Endothelial cell of umbilical vein (primary cell): ENCODE results near the gene FOXM1. TPM values are rescaled to one million over a fixed set of nuclear protein-coding genes. Genes with fewer than 3 reads are reported as not detected.
"Not testable (repeated sequence)": the region's sequence is repeated elsewhere in the genome, so short reads cannot be mapped to it uniquely, and the experiment has no call there.

Experiments used
- BruUV-seq: library from RNA; stranded (reverse); fragments of 400-500 nt; replicated peaks from 2 replicates; lab custom pipeline; 2021; lab: Mats Ljungman, UMichigan
- CTCF ChIA-PET: fragments of 300-600, 350-600 bp; sonication (Branson Sonifier 250); formaldehyde crosslinking; loops from one replicate; lab custom pipeline; 2021; ENCODE audit warnings: antibody characterized with exemption, inconsistent platforms; lab: Charles Lee
- POLR2A ChIA-PET: fragments of 300-600, 350-600 bp; sonication (Branson Sonifier 250); formaldehyde crosslinking; loops from one replicate; lab custom pipeline; 2021; ENCODE audit warnings: antibody characterized with exemption, inconsistent platforms; lab: Charles Lee
- DNase-seq: peaks from one replicate; pipeline ENCODE4 v3.0.0-alpha.2; 2011; ENCODE audit warnings: low read depth, low spot score
- FAIRE-seq: peaks from 2 replicates; lab custom pipeline; 2011; peaks lifted over from hg19 to GRCh38; lab: Jason Lieb, UNC
- H2AFZ ChIP-seq: 2 replicates; pipeline ENCODE4 v1.6.0; 2012; ENCODE audit warnings: low read depth, low read length, control low read depth, inconsistent platforms
- H3K27ac ChIP-seq: 2 replicates; pipeline ENCODE4 v1.5.1; 2011; ENCODE audit warnings: low read depth, mild to moderate bottlenecking, control low read depth, low read length, moderate library complexity; ENCODE audit not compliant: insufficient read depth
- H3K27me3 ChIP-seq, 2 experiments: 2 replicates each; pipeline versions ENCODE4 v1.6.0 to v1.6.1; 2011; ENCODE audit warnings: low read length in 2 of 2, mixed read lengths in 1 of 2; ENCODE audit not compliant: control insufficient read depth in 2 of 2, insufficient read depth in 2 of 2
- H3K36me3 ChIP-seq, 2 experiments: 2 replicates in 1 of 2; 3 replicates in 1 of 2; pipeline ENCODE4 v1.5.1; 2011; ENCODE audit warnings: low read length in 2 of 2, mild to moderate bottlenecking in 1 of 2, moderate library complexity in 1 of 2; ENCODE audit not compliant: control insufficient read depth in 2 of 2, insufficient read depth in 2 of 2; ENCODE audit errors: extremely low read depth in 1 of 2
- H3K4me1 ChIP-seq: 3 replicates; pipeline ENCODE4 v1.5.1; 2011; ENCODE audit warnings: mild to moderate bottlenecking, low read length; ENCODE audit not compliant: control insufficient read depth, insufficient read depth; ENCODE audit errors: extremely low read depth
- H3K4me2 ChIP-seq: 2 replicates; pipeline ENCODE4 v1.6.1; 2011; ENCODE audit warnings: low read length, control low read depth, mixed read lengths; ENCODE audit not compliant: insufficient read depth
- H3K4me3 ChIP-seq, 3 experiments: fragments of 200-600 bp in 1 of 3; sonication (generic), shearing (Covaris generic) in 1 of 3; replicated peaks in 1 of 3; 2 replicates each; pipeline ENCODE4 v1.5.1; 2011 to 2016; ENCODE audit warnings: control low read depth in 3 of 3, low read length in 3 of 3, mild to moderate bottlenecking in 2 of 3, inconsistent platforms in 1 of 3, low read depth in 1 of 3, moderate library complexity in 1 of 3; ENCODE audit not compliant: insufficient read depth in 1 of 3
- H3K79me2 ChIP-seq: 2 replicates; pipeline ENCODE4 v1.6.0; 2012; ENCODE audit warnings: low read length, inconsistent platforms; ENCODE audit not compliant: control insufficient read depth, insufficient read depth
- H3K9ac ChIP-seq: replicated peaks from 2 replicates; pipeline ENCODE3; 2011; ENCODE audit warnings: low read length, control low read depth; ENCODE audit not compliant: insufficient read depth; ENCODE audit errors: extremely low read depth
- H3K9me1 ChIP-seq: replicated peaks from 3 replicates; pipeline ENCODE4 v1.6.0; 2011; ENCODE audit warnings: mild to moderate bottlenecking, low read length; ENCODE audit not compliant: control insufficient read depth, insufficient read depth; ENCODE audit errors: extremely low read depth
- H3K9me3 ChIP-seq: replicated peaks from 2 replicates; pipeline ENCODE4 v1.5.1; 2012; ENCODE audit warnings: low read length, inconsistent platforms; ENCODE audit not compliant: control insufficient read depth, insufficient read depth
- H4K20me1 ChIP-seq: replicated peaks from 2 replicates; pipeline ENCODE3; 2011; ENCODE audit warnings: mild to moderate bottlenecking, low read length; ENCODE audit not compliant: control insufficient read depth, insufficient read depth; ENCODE audit errors: extremely low read depth
- MAX ChIP-seq: IDR thresholded peaks from 2 replicates; pipeline ENCODE4 v1.6.1; 2011; ENCODE audit not compliant: insufficient read depth, insufficient read length
- MYC ChIP-seq: IDR thresholded peaks from one replicate; pipeline ENCODE4 v1.6.1; 2011; ENCODE audit warnings: mild to moderate bottlenecking, low read depth, low read length
- dilution Hi-C: fragments of 300-500 bp; cut with MboI; formaldehyde crosslinking; loops from one replicate; pipeline ENCODE4 v1.15.0; 2019; ENCODE audit warnings: low sequenced_read_pairs; ENCODE audit not compliant: extremely low pct_ligation_motif_present
- intact Hi-C: fragments of 100-400 bp; cut with micrococcal nuclease; formaldehyde crosslinking; loops from one replicate; pipeline ENCODE4 v1.10.0; 2022
- polyA plus RNA-seq, 4 experiments: library from polyadenylated mRNA; depleted of rRNA in 3 of 4; stranded (reverse) in 3 of 4; unstranded in 1 of 4; fragments of >200 nt; gene quantifications; 2 replicates each; pipeline versions ENCODE4 v1.2.1 to v1.2.3, GENCODE V29; 2011 to 2012; ENCODE audit warnings: missing spikeins in 1 of 4
- total RNA-seq: library from RNA; stranded (reverse); gene quantifications from 2 replicates; pipeline ENCODE4 v1.2.3, GENCODE V29; 2021

FOXM1 gene
- total and polyA plus RNA-seq, 2 donors (not counting 3 experiments of a cell fraction or from before 2014, with no cell fraction given), result 43.5 to 136 TPM

- H3K9me3 ChIP-seq, H3K4me2 ChIP-seq, intact Hi-C loops, POLR2A ChIA-PET, H3K27me3 ChIP-seq, H3K4me1 ChIP-seq, dilution Hi-C loops, H2AFZ ChIP-seq, BruUV-seq, H3K27ac ChIP-seq, H4K20me1 ChIP-seq, FAIRE-seq, DNase-seq, H3K4me3 ChIP-seq, H3K9ac ChIP-seq, H3K9me1 ChIP-seq: not testable (repeated sequence)
- Histone ChIP-seq H3K36me3 (peaks cover 6 to 17% of the 10 kb centered on the region in 2 experiments), H3K79me2 (peaks cover 22% of the 10 kb centered on the region)
- CTCF ChIA-PET, result interaction anchor here (1.7 to 6.1 kb wide), 2 partner anchors 15 to 172 kb away, joined by 3 to 33 read pairs; no protein-coding TSS in a partner anchor
Measured at GRCh38 chr12:2868986-2869632, 7.9 kb downstream of the FOXM1 start.

- no peak overlapping the region for H3K4me2 ChIP-seq
- no peak overlapping the region for H3K4me3 ChIP-seq
- BruUV-seq, result no TSS peak
- no peaks in the 10 kb centered on the region for H3K27me3 ChIP-seq
- no peak for FAIRE-seq
- H3K79me2 ChIP-seq, result no peaks in the 10 kb centered on the region
- intact Hi-C loops, result no loop called here
- ChIA-PET POLR2A (no interaction called here), CTCF (interaction anchor here (0.9 to 6.1 kb wide), 5 partner anchors 10 to 177 kb away, joined by 3 to 33 read pairs (median 5); partner anchors contain the start of genes FOXM1 and RHNO1)
- no peaks in the 10 kb centered on the region for H4K20me1 ChIP-seq
- no peak for TF ChIP-seq MYC
- no peak for TF ChIP-seq MAX
- no peak overlapping the region for H3K27ac ChIP-seq
- dilution Hi-C loops, result no loop called here
- peaks cover 6 to 20% of the 10 kb centered on the region in 2 experiments for H3K36me3 ChIP-seq
- H3K9me1 ChIP-seq, result no peaks in the 10 kb centered on the region
- DNase-seq, result no peak
- H3K9ac ChIP-seq, result no peak overlapping the region
- no peak overlapping the region for H2AFZ ChIP-seq
- H3K9me3 ChIP-seq, result no peaks in the 10 kb centered on the region
- H3K4me1 ChIP-seq, result no peaks in the 10 kb centered on the region
Measured at GRCh38 chr12:2864198-2864597, 12.8 kb downstream of the FOXM1 start.

DNA sequence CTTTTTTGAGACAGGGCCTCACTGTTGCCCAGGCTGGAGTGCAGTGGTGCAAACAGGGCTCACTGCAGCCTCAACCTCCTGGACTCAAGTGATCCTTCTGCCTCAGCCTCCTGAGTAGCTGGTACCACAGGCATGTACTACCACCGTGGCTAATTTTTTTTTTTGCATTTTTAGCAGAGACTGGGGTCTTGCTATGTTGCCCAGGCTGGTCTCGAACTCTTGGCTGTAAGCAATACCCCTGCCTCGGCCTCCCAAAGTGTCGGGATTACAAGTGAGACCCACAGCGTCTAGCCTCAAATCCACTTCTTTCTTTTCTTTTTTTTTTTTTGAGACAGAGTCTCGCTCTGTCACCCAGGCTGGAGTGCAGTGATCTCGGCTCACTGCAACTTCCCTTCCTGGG lies 13.6 kb downstream of the FOXM1 start:
- H3K27me3 ChIP-seq, intact Hi-C loops, H3K9me3 ChIP-seq, H3K27ac ChIP-seq, H2AFZ ChIP-seq, DNase-seq, dilution Hi-C loops, H3K4me2 ChIP-seq, POLR2A ChIA-PET, H3K79me2 ChIP-seq, H4K20me1 ChIP-seq, H3K4me1 ChIP-seq, BruUV-seq, H3K9me1 ChIP-seq, H3K9ac ChIP-seq, H3K4me3 ChIP-seq, FAIRE-seq: not testable (repeated sequence)
- peaks cover 8 to 25% of the 10 kb centered on the region in 2 experiments for H3K36me3 ChIP-seq
- CTCF ChIA-PET, result interaction anchor here (0.9 to 6.1 kb wide), 5 partner anchors 9 to 178 kb away, joined by 3 to 33 read pairs (median 5); partner anchors contain the start of genes FOXM1 and RHNO1
